Mesodermal cell (in vitro differentiated cells): ENCODE measurements around the gene TMEM132C.

ENCODE experiments used
- H3K27ac ChIP-seq: 2 replicates; pipeline ENCODE4 v1.7.0; 2013; ENCODE audit warnings: mild to moderate bottlenecking, low read depth, low read length, moderate library complexity; ENCODE audit not compliant: severe bottlenecking
- H3K36me3 ChIP-seq: 2 replicates; pipeline ENCODE4 v1.7.1; 2013; ENCODE audit warnings: mild to moderate bottlenecking, low read length, moderate library complexity; ENCODE audit not compliant: control insufficient read depth, insufficient read depth
- H3K4me1 ChIP-seq: one replicate; pipeline ENCODE4 v1.7.1; 2013; ENCODE audit warnings: mild to moderate bottlenecking, low read length; ENCODE audit not compliant: insufficient read depth, control insufficient read depth, poor library complexity, severe bottlenecking
- H3K4me3 ChIP-seq: 2 replicates; pipeline ENCODE4 v1.7.0; 2013; ENCODE audit warnings: low read length, control low read depth, mild to moderate bottlenecking; ENCODE audit not compliant: insufficient read depth, poor library complexity, severe bottlenecking; ENCODE audit errors: extremely low read depth
- H3K9me3 ChIP-seq: 2 replicates; pipeline ENCODE4 v1.7.1; 2013; ENCODE audit warnings: mild to moderate bottlenecking, low read length, moderate library complexity; ENCODE audit not compliant: control insufficient read depth
- WGBS, 2 experiments: methylation state at CpG; one replicate each; pipeline ENCODE4 v1.1.5; 2013; ENCODE audit warnings: missing lambda C conversion rate in 2 of 2; ENCODE audit not compliant: insufficient coverage in 2 of 2; 5-methylcytosine and 5-hydroxymethylcytosine counted together

Gene TMEM132C

DNA sequence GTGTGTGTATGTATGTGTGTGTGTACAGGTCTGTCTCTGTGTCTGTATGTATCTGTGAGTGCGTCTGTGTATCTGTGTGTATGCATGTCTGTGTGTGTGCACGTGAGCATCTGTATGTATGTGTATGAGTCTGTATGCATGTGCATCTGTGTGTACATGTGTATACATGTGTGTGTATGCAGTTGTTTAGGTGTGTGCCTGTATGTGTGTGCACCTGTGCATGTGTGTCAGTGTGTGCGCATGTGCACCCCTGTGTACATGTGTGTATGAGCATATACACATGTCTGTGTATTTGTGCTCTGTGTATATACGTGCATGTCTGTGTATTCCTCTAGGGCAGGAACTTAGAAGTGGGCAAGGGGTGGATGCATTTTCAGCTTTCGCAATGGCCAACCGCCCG, 116.0 kb downstream of the TMEM132C start:
- H3K36me3 ChIP-seq: no peaks in the 10 kb centered on the region
- H3K4me1 ChIP-seq: no peaks in the 10 kb centered on the region
- 80 to 82% methylated on average over 5 to 7 of the region's 7 CpGs for WGBS, 2 experiments
- no peak overlapping the region for H3K27ac ChIP-seq
- no peak overlapping the region for H3K4me3 ChIP-seq
- peaks cover 4% of the 10 kb centered on the region for H3K9me3 ChIP-seq

DNA sequence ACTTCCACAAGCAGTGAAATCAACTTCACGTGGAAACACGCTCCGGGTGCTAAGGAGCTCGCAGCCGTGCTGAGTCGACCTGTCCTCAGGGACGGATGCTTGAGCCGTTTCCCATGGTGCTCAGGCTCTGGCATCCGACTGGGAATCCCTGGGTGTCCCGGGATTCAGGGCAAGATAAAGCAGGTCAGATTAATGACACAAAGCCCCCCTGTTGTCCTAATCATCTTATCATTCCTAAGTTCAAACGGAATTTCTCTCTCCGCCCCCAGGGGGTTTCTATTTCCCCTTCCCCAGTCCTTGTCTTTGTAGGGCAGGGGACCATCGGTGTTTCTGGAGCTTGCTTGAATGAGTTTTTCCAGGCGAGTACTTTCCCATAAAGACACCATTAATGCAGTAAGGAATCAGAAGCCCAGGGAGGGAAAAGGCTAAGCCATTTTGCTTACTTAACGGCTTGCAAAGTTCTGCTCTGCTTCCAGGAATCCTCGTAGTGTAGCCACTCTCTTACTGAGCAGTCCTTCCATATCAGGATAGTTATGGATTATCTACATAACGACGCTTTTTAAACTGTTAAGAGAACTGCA, 116.5 kb downstream of the TMEM132C start:
- H3K27ac ChIP-seq: peak overlapping the region; percentile 43
- H3K4me1 ChIP-seq: no peaks in the 10 kb centered on the region
- H3K9me3 ChIP-seq: peaks cover 2% of the 10 kb centered on the region
- no peaks in the 10 kb centered on the region for H3K36me3 ChIP-seq
- H3K4me3 ChIP-seq: no peak overlapping the region
- 41 to 42% methylated on average over 12 to 14 of the region's 18 CpGs for WGBS, 2 experiments

DNA sequence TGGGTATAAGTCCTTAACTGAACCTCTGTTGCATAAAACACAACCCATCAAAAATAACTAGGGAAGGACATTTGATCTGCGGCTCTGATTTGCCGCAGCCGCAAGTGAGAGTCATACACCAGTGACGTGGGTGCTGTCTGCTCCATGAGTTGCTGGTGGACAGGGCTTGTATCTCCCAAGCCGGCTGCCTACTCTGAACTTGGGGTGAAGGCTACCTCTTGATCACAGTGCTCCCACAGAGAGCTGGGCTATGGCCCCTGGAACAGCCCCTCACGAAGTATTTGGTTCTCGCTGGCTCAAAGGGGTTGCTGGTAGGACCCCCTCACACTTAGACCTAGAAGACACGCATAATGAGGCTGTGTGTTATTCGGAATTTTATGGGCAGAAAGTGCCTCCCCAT, 118.8 kb downstream of the TMEM132C start:
- 90 to 92% methylated on average over 6 to 7 of the region's 9 CpGs for WGBS, 2 experiments

DNA sequence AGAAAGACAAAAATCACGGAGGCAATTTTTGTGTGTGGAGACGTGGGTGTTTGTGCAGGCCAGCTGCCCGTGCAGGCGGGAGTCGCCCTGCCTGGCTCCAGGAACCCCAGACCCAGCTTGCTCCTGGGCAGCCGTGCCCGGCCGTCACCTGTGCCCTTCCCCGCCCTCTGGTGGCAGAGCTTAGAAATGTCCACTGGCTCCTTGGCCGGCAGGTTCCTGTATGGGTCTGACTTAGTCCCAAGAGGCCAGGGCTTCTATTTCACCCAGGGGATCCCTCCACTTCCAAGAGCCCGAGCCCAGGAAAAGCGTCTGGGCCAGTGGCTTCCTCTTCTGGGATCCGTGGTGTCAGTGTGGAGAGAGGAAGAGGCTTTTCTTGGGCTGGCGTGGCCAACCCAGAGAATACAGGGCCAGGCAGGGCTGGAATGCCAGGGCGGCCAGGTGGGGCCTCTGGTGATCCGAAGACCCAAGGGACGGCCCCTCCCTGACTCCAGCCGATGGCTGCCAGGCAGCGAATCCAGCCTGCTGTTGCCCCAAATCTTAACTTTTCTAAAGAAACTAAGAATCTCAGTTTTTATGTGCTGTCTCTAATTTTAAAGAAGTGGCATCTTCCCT, 120.9 kb downstream of the TMEM132C start:
- WGBS, 2 experiments: 47 to 57% methylated on average over 8 to 16 of the region's 19 CpGs
- Histone ChIP-seq H3K4me1 (no peaks in the 10 kb centered on the region), H3K4me3 (no peak overlapping the region), H3K9me3 (no peaks in the 10 kb centered on the region), H3K27ac (no peak overlapping the region), H3K36me3 (no peaks in the 10 kb centered on the region)

More for the DNA sequence above, 118.8 kb downstream of the TMEM132C start:
- Histone ChIP-seq H3K4me3 (no peak overlapping the region), H3K36me3 (no peaks in the 10 kb centered on the region), H3K9me3 (no peaks in the 10 kb centered on the region), H3K27ac (no peak overlapping the region), H3K4me1 (no peaks in the 10 kb centered on the region)

DNA sequence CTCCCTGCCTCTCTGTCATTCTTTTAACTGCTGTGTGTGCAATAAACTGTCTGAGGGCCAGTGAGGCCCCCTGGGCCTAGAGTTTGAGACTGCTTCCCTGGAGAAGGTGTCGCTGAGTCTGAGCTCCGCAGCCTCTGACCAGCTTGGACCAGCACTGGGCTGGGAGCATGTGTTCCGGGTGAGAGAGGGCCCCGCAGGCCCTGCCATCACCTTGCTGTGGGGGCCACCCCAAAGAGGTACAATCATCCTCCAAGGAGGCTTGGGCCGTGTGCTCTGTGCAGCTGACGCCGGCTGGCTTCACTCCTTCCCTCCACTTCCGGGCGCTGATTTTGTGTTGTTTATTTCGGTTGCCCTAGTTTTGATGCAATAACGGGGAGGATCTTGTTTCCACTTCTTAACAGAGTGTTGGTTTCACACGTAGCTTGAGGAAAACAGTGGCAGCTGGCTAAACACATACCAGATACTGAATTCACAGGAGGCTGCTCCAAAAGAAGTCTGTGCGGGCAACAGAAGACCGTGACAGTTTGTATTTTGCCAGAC, 121.6 kb downstream of the TMEM132C start:
- H3K4me3 ChIP-seq: no peak overlapping the region
- H3K27ac ChIP-seq: no peak overlapping the region
- H3K36me3 ChIP-seq: no peaks in the 10 kb centered on the region
- no peaks in the 10 kb centered on the region for H3K4me1 ChIP-seq
- 74 to 82% methylated on average over 8 to 11 of the region's 14 CpGs for WGBS, 2 experiments
- no peaks in the 10 kb centered on the region for H3K9me3 ChIP-seq

GRCh38 chr12:128393346-128393745, 126.4 kb downstream of the TMEM132C start:
- Histone ChIP-seq H3K4me1 (no peaks in the 10 kb centered on the region), H3K36me3 (no peaks in the 10 kb centered on the region), H3K27ac (no peak overlapping the region), H3K9me3 (no peaks in the 10 kb centered on the region), H3K4me3 (no peak overlapping the region)
- WGBS, 2 experiments: 100% methylated on average over 1 of the region's 3 CpGs; no CpG with 5 or more reads in 1 of the 2 experiments

DNA sequence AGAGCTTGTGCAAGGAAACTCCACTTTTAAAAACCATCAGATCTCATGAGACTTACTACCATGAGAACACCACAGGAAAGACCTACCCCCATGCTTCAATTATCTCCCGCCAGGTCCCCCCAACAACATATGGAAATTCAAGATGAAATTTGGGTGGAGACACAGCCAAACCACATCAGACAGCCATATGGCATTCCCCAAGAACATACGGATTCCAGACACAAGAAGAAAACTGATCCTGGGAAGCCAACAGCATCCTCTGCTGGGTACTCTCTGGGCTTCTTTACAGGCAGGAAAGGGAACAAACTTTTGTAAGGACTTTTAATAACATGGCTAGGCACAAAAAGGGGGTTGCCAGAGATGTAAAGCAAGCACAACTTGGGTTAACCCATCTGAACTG, 127.2 kb downstream of the TMEM132C start:
- Histone ChIP-seq H3K36me3 (no peaks in the 10 kb centered on the region), H3K4me3 (no peak overlapping the region), H3K27ac (no peak overlapping the region), H3K4me1 (no peaks in the 10 kb centered on the region), H3K9me3 (no peaks in the 10 kb centered on the region)
- WGBS, 2 experiments: 89% methylated on average over 1 of the region's 2 CpGs; no CpG with 5 or more reads in 1 of the 2 experiments

DNA sequence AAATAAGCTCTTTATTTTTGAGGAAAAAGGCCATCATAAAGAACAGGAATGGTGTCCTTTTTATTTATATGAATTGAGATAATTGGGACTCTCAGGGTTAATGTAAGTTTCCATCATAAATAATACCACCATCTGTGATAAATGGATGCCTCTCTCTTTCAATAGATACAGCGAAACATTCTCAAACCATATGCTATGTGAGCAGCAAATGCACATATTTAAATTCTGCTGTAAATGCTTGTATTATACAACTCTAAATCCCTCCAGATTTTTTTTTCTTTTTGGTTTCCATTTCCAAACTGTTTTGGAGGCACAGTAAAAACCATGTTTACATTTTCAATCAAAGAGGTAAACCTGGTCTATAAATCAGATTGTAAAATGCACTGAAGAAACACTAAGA, 132.3 kb downstream of the TMEM132C start:
- no peaks in the 10 kb centered on the region for H3K4me1 ChIP-seq
- H3K36me3 ChIP-seq: no peaks in the 10 kb centered on the region
- no CpG with 5 or more reads among the region's 1 CpG for WGBS, 2 experiments
- H3K4me3 ChIP-seq: no peak overlapping the region
- H3K9me3 ChIP-seq: no peaks in the 10 kb centered on the region
- no peak overlapping the region for H3K27ac ChIP-seq

GRCh38 chr12:128402486-128403243, 135.7 kb downstream of the TMEM132C start:
- Histone ChIP-seq H3K4me1 (peaks cover 8% of the 10 kb centered on the region), H3K9me3 (peaks cover 7% of the 10 kb centered on the region), H3K36me3 (no peaks in the 10 kb centered on the region), H3K4me3 (no peak overlapping the region), H3K27ac (no peak overlapping the region)
- 70 to 71% methylated on average over 15 to 16 of the region's 16 CpGs for WGBS, 2 experiments

DNA sequence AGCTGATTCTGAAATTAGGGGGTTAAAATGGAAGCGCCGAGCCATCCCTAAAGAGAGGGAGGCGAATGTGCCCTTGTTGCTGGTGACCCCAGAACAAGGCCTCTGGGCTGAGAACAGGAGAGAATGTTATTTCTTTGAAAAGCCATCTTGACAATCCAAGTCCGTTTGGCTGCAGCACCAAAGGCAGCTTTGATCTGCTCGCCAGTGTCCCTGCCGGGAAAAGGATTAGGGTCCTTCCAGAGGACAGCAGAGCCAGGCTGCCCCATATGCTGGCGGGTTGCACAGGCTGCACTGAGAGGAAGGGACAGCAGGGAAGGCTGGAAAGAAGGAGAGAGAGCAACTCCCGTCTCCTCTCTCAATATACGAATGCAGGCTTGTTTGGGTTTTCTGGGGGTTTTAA, 141.7 kb downstream of the TMEM132C start:
- Histone ChIP-seq H3K36me3 (no peaks in the 10 kb centered on the region), H3K4me3 (no peak overlapping the region), H3K4me1 (peaks cover 11% of the 10 kb centered on the region), H3K27ac (no peak overlapping the region), H3K9me3 (peaks cover 7% of the 10 kb centered on the region)
- 61 to 66% methylated on average over 8 of the region's 9 CpGs for WGBS, 2 experiments
